GM23248 (cell line): Measurements from ENCODE around the gene TXNDC12. TPM values are rescaled to one million over a fixed set of nuclear protein-coding genes. Genes with fewer than 3 reads are reported as not detected.
"Not testable (repeated sequence)": the region's sequence is repeated elsewhere in the genome, so short reads cannot be mapped to it uniquely, and the experiment has no call there.

Experiments used
- DNase-seq: peaks from one replicate; pipeline ENCODE4 v3.0.0-alpha.2; 2015
- H2AFZ ChIP-seq: fragments of 200-600 bp; sonication (generic); 2 replicates; pipeline ENCODE4 v1.6.1; 2016; ENCODE audit warnings: antibody characterized with exemption
- H3F3A ChIP-seq: fragments of 200-600 bp; sonication (generic); 2 replicates; pipeline ENCODE4 v1.6.1; 2016; ENCODE audit warnings: mild to moderate bottlenecking, antibody characterized with exemption, mixed run types; ENCODE audit not compliant: insufficient read depth
- H3K27ac ChIP-seq: fragments of 200-600 bp; sonication (generic); 2 replicates; pipeline ENCODE4 v1.5.1; 2016; ENCODE audit warnings: mild to moderate bottlenecking
- H3K27me3 ChIP-seq: fragments of 200-600 bp; sonication (generic); replicated peaks from 2 replicates; pipeline ENCODE4 v1.6.1; 2016; ENCODE audit warnings: mild to moderate bottlenecking; ENCODE audit not compliant: insufficient read depth
- H3K36me3 ChIP-seq: fragments of 200-600 bp; sonication (generic); 2 replicates; pipeline ENCODE4 v1.6.1; 2016; ENCODE audit warnings: low read depth, mild to moderate bottlenecking
- H3K4me1 ChIP-seq: fragments of 200-600 bp; sonication (generic); 2 replicates; pipeline ENCODE4 v1.6.1; 2016; ENCODE audit warnings: mild to moderate bottlenecking; ENCODE audit not compliant: insufficient read depth
- H3K4me2 ChIP-seq: fragments of 200-600 bp; sonication (generic); one replicate; pipeline ENCODE4 v1.6.1; 2016; ENCODE audit warnings: mild to moderate bottlenecking; ENCODE audit not compliant: unreplicated experiment
- H3K4me3 ChIP-seq: fragments of 200-600 bp; sonication (generic); 2 replicates; pipeline ENCODE4 v1.5.1; 2016; ENCODE audit warnings: mild to moderate bottlenecking
- H3K79me2 ChIP-seq: fragments of 200-600 bp; sonication (generic); 2 replicates; pipeline ENCODE4 v1.6.1; 2016; ENCODE audit warnings: mild to moderate bottlenecking; ENCODE audit not compliant: insufficient read depth
- H3K9ac ChIP-seq: fragments of 200-600 bp; sonication (generic); 2 replicates; pipeline ENCODE4 v1.6.1; 2016; ENCODE audit warnings: mild to moderate bottlenecking
- H3K9me2 ChIP-seq: fragments of 200-600 bp; sonication (generic); 2 replicates; pipeline ENCODE4 v1.6.1; 2016; ENCODE audit warnings: mixed run types, mild to moderate bottlenecking, moderate library complexity; ENCODE audit not compliant: insufficient read depth
- H3K9me3 ChIP-seq: fragments of 200-600 bp; sonication (generic); one replicate; pipeline ENCODE4 v1.6.1; 2017; ENCODE audit warnings: low read depth
- H4K20me1 ChIP-seq: fragments of 200-600 bp; sonication (generic); 2 replicates; pipeline ENCODE4 v1.6.0; 2016; ENCODE audit not compliant: insufficient read depth
- EZH2 ChIP-seq: fragments of 200-600 bp; sonication (generic); IDR thresholded peaks from 2 replicates; pipeline ENCODE4 v1.6.1; 2018; ENCODE audit warnings: antibody characterized with exemption, mild to moderate bottlenecking; ENCODE audit not compliant: insufficient read depth, poor library complexity, severe bottlenecking
- EZH2phosphoT487 ChIP-seq: fragments of 200-600 bp; sonication (generic); IDR thresholded peaks from 2 replicates; pipeline ENCODE4 v1.6.1; 2018; ENCODE audit warnings: antibody characterized with exemption, moderate library complexity, mild to moderate bottlenecking, low read depth; ENCODE audit not compliant: insufficient read depth
- WGBS, 2 experiments: methylation state at CpG; one replicate each; pipeline ENCODE4 v1.1.6; 2015 to 2017; ENCODE audit warnings: low lambda C conversion rate in 2 of 2, low coverage in 1 of 2; ENCODE audit errors: missing lambda C conversion rate in 2 of 2; 5-methylcytosine and 5-hydroxymethylcytosine counted together
- in situ Hi-C: fragments of 300-500 bp; cut with MboI; formaldehyde crosslinking; loops from 2 replicates; pipeline ENCODE4 v1.15.0; 2020
- polyA plus RNA-seq: library from polyadenylated mRNA; unstranded; fragments of >200 nt; fragmentation: Nextera tagmentation; extraction: Ambion mirVana; gene quantifications from 2 replicates; pipeline ENCODE4 v1.2.1, GENCODE V29; 2016
- total RNA-seq: library from RNA; depleted of rRNA; stranded (reverse); fragments of >200 nt; shearing (Covaris generic); gene quantifications from 2 replicates; pipeline ENCODE4 v1.2.3, GENCODE V29; 2014

Gene TXNDC12
- total and polyA plus RNA-seq, 2 experiments from 2014 or later, result 59.3 to 88.3 TPM

DNA sequence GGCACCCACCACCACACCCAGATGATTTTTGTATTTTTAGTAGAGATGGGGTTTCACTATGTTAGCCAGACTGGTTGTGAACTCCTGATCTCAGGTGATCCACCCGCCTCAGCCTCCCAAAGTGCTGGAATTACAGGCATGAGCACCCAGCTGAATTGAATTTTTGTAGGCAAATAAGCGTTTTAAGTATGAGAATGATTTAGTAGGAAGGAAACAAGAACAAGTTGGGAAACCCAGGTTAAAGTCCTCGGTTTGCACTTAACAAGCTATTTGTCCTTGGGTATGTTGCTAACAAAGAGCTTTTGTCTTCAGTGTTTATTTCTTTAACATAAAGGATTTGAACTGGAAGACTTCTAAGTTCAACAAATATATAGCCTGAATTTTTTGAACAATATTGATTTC lies 25.0 kb upstream of the TXNDC12 start:
- no peak overlapping the region for H3K9ac ChIP-seq
- H3K4me2 ChIP-seq, result no peak overlapping the region
- peaks cover 9% of the 10 kb centered on the region; the same call in 1 of the 2 replicates for H3F3A ChIP-seq
- H3K36me3 ChIP-seq, result peaks cover 23% of the 10 kb centered on the region
- no peak overlapping the region for H3K27ac ChIP-seq
- no peaks in the 10 kb centered on the region for H3K27me3 ChIP-seq
- 0 out of 2 replicates have a peak, but pooled peaks cover 4% of the 10 kb centered on the region for H4K20me1 ChIP-seq
- TF ChIP-seq EZH2phosphoT487, result no peak
- no peak for TF ChIP-seq EZH2
- H3K9me2 ChIP-seq, result no peaks in the 10 kb centered on the region
- H3K9me3 ChIP-seq, result no peaks in the 10 kb centered on the region
- WGBS, 2 experiments, result 98% methylated on average over 3 of the region's 3 CpGs
- no peak overlapping the region for H3K4me3 ChIP-seq
- in situ Hi-C loops, result no loop called here
- no peak overlapping the region for H2AFZ ChIP-seq
- no peaks in the 10 kb centered on the region for H3K4me1 ChIP-seq
- DNase-seq, result no peak
- H3K79me2 ChIP-seq, result peaks cover 61% of the 10 kb centered on the region

DNA sequence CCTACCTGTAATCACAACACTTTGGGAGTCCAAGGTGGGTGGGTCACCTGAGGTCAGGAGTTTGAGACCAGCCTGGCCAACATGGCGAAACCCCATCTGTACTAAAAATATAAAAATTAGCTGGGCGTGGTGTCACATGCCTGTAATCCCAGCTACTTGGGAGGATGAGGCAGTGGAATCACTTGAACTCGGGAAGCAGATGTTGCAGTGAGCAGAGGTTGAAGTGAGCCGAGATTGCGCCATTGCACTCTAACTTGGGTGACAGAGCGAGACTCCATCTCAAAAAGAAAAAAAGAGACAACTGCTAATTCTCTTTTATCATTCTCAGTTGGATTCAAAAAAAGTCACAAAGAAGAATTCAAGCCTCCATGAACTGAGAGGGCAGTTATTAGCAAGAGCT lies 22.3 kb upstream of the TXNDC12 start:
- H3K4me1 ChIP-seq, H4K20me1 ChIP-seq, H3K4me2 ChIP-seq, H3K27ac ChIP-seq, in situ Hi-C loops, H3K9me3 ChIP-seq, H3K27me3 ChIP-seq, H3F3A ChIP-seq, DNase-seq, H3K9ac ChIP-seq, H3K4me3 ChIP-seq, H2AFZ ChIP-seq, H3K9me2 ChIP-seq: not testable (repeated sequence)
- peaks cover 23% of the 10 kb centered on the region; the same call in 1 of the 2 replicates for H3K36me3 ChIP-seq
- H3K79me2 ChIP-seq, result peaks cover 63% of the 10 kb centered on the region
- WGBS, 2 experiments, result 87% methylated on average over 6 of the region's 6 CpGs

- Histone ChIP-seq H3K4me2 (no peak overlapping the region), H4K20me1 (no peaks in the 10 kb centered on the region), H3F3A (no peaks in the 10 kb centered on the region), H3K9ac (no peak overlapping the region), H3K9me2 (no peaks in the 10 kb centered on the region), H3K79me2 (peaks cover 94% of the 10 kb centered on the region), H2AFZ (no peak overlapping the region), H3K36me3 (peaks cover 24% of the 10 kb centered on the region), H3K4me3 (no peak overlapping the region), H3K27me3 (no peaks in the 10 kb centered on the region), H3K27ac (no peak overlapping the region), H3K9me3 (no peaks in the 10 kb centered on the region), H3K4me1 (no peaks in the 10 kb centered on the region)
- 79 to 81% methylated on average over 6 of the region's 6 CpGs for WGBS, 2 experiments
- DNase-seq, result no peak
- in situ Hi-C loops, result no loop called here
- TF ChIP-seq EZH2 (no peak), EZH2phosphoT487 (no peak)
These were observed 17.3 kb upstream of the TXNDC12 start for GRCh38 chr1:52072291-52072690.

GRCh38 chr1:52070704-52071103 lies 15.7 kb upstream of the TXNDC12 start:
- Histone ChIP-seq H3K27me3 (no peaks in the 10 kb centered on the region), H3K4me1 (no peaks in the 10 kb centered on the region), H3K9ac (no peak overlapping the region), H3K4me3 (no peak overlapping the region), H3K79me2 (peaks cover 95% of the 10 kb centered on the region), H4K20me1 (no peaks in the 10 kb centered on the region), H2AFZ (no peak overlapping the region), H3K9me3 (no peaks in the 10 kb centered on the region), H3K27ac (no peak overlapping the region), H3K4me2 (no peak overlapping the region), H3K9me2 (no peaks in the 10 kb centered on the region), H3K36me3 (peaks cover 37% of the 10 kb centered on the region), H3F3A (no peaks in the 10 kb centered on the region)
- 97% methylated on average over 4 of the region's 4 CpGs for WGBS, 2 experiments
- DNase-seq, result no peak
- in situ Hi-C loops, result no loop called here
- no peak for TF ChIP-seq EZH2
- no peak for TF ChIP-seq EZH2phosphoT487

DNA sequence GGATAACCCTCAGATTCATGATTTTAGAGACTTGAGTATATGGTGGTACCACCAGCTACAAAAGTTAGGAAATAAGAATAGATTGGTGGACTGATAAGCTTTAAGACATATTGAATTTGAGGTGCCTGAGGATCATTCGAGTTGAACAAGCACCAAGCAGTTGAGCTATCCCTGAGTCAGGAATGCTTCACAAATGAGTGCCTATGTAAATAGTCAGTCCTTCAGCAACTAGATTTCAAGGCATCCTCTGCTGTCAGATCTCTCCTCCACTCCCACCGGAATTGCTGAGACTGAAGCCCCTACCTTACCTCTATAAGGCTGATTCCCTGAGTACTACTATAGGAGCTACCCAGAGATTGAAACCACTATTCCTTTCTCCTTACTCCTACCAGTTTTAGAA lies 8.2 kb upstream of the TXNDC12 start:
- peaks cover 71% of the 10 kb centered on the region for H3K36me3 ChIP-seq
- H3K4me2 ChIP-seq, result no peak overlapping the region
- no peaks in the 10 kb centered on the region; the same call in none of the 2 replicates for H4K20me1 ChIP-seq
- H3K9me3 ChIP-seq, result no peaks in the 10 kb centered on the region
- H2AFZ ChIP-seq, result no peak overlapping the region
- H3K4me1 ChIP-seq, result peaks cover 19% of the 10 kb centered on the region
- H3K79me2 ChIP-seq, result peaks cover 96% of the 10 kb centered on the region
- DNase-seq, result no peak
- H3F3A ChIP-seq, result peaks cover 15% of the 10 kb centered on the region; the same call in 1 of the 2 replicates
- no peaks in the 10 kb centered on the region for H3K27me3 ChIP-seq
- WGBS, 2 experiments, result 94 to 100% methylated on average over 2 of the region's 2 CpGs
- H3K4me3 ChIP-seq, result no peak overlapping the region
- no peaks in the 10 kb centered on the region for H3K9me2 ChIP-seq
- in situ Hi-C loops, result no loop called here
- no peak overlapping the region for H3K27ac ChIP-seq
- no peak for TF ChIP-seq EZH2phosphoT487
- no peak for TF ChIP-seq EZH2
- no peak overlapping the region for H3K9ac ChIP-seq
